22Rv1 (cell line): ENCODE data around the gene LRBA.

Source experiments
- H3K27ac ChIP-seq: fragments of 450-650 bp; 2 replicates; pipeline ENCODE4 v1.5.1; 2017
- CTCF ChIP-seq: fragments of 450-650 bp; IDR thresholded peaks from 2 replicates; pipeline ENCODE4 v1.5.1; 2017; ENCODE audit warnings: mild to moderate bottlenecking
- ZFX ChIP-seq: fragments of 450-650 bp; IDR thresholded peaks from 2 replicates; pipeline ENCODE4 v1.6.1; 2017; ENCODE audit warnings: antibody characterized with exemption, borderline replicate concordance

LRBA gene

GRCh38 chr4:150491132-150492049 is 523.7 kb downstream of the LRBA start:
- no peak overlapping the region for H3K27ac ChIP-seq
- no peak for TF ChIP-seq CTCF
- no peak for TF ChIP-seq ZFX

GRCh38 chr4:150482581-150482980 is 532.5 kb downstream of the LRBA start:
- no peak for TF ChIP-seq CTCF
- TF ChIP-seq ZFX: no peak
- no peak overlapping the region for H3K27ac ChIP-seq

GRCh38 chr4:150479657-150480056 is 535.4 kb downstream of the LRBA start:
- no peak for TF ChIP-seq CTCF
- no peak for TF ChIP-seq ZFX
- H3K27ac ChIP-seq: no peak overlapping the region

GRCh38 chr4:150477869-150478268 is 537.2 kb downstream of the LRBA start:
- H3K27ac ChIP-seq: no peak overlapping the region
- no peak for TF ChIP-seq ZFX
- no peak for TF ChIP-seq CTCF

- TF ChIP-seq ZFX: no peak
- TF ChIP-seq CTCF: no peak
- no peak overlapping the region for H3K27ac ChIP-seq
Measured at GRCh38 chr4:150476776-150477175, 538.3 kb downstream of the LRBA start.

- TF ChIP-seq CTCF: no peak
- TF ChIP-seq ZFX: no peak
- no peak overlapping the region for H3K27ac ChIP-seq
Measured at GRCh38 chr4:150475763-150476162, 539.3 kb downstream of the LRBA start.

- no peak overlapping the region for H3K27ac ChIP-seq
- TF ChIP-seq ZFX: no peak
- TF ChIP-seq CTCF: no peak
Measured at GRCh38 chr4:150464523-150464922, 550.6 kb downstream of the LRBA start.
